GM23338 (cell line): ENCODE measurements around the gene AP2A1. TPM values are rescaled to one million over a fixed set of nuclear protein-coding genes. Genes with fewer than 3 reads are reported as not detected.

Source experiments
- ATAC-seq: fragments of 200-7000 bp; cut with Tn5 transposase; 3 replicates; pipeline ENCODE4 v1.9.1; 2020
- DNase-seq: peaks from one replicate; pipeline ENCODE4 v3.0.0-alpha.2; 2015; ENCODE audit warnings: low spot score
- H2AFZ ChIP-seq: fragments of 200-600 bp; sonication (generic); 2 replicates; pipeline ENCODE4 v1.8.0; 2016; ENCODE audit warnings: antibody characterized with exemption, mild to moderate bottlenecking, moderate library complexity
- H3F3A ChIP-seq: fragments of 200-600 bp; sonication (generic); replicated peaks from 2 replicates; pipeline ENCODE4 v1.8.0; 2017; ENCODE audit warnings: antibody characterized with exemption, mixed run types, low read depth
- H3K27ac ChIP-seq: fragments of 200-600 bp; sonication (generic); 2 replicates; pipeline ENCODE4 v1.6.1; 2016; ENCODE audit warnings: low read depth
- H3K27me3 ChIP-seq: fragments of 200-600 bp; sonication (generic); 2 replicates; pipeline ENCODE4 v1.8.0; 2016; ENCODE audit warnings: mild to moderate bottlenecking, mixed run types, moderate library complexity; ENCODE audit not compliant: insufficient read depth
- H3K36me3 ChIP-seq: fragments of 200-600 bp; sonication (generic); 2 replicates; pipeline ENCODE4 v1.8.0; 2016; ENCODE audit warnings: mild to moderate bottlenecking; ENCODE audit not compliant: insufficient read depth
- H3K4me1 ChIP-seq: fragments of 200-600 bp; sonication (generic); 2 replicates; pipeline ENCODE4 v1.8.0; 2016; ENCODE audit warnings: mild to moderate bottlenecking, moderate library complexity; ENCODE audit not compliant: insufficient read depth
- H3K4me2 ChIP-seq: fragments of 200-600 bp; sonication (generic); 2 replicates; pipeline ENCODE4 v1.7.1; 2017; ENCODE audit warnings: mixed run types
- H3K4me3 ChIP-seq: fragments of 200-600 bp; sonication (generic); 2 replicates; pipeline ENCODE4 v1.6.1; 2016; ENCODE audit warnings: mixed run types
- H3K79me2 ChIP-seq: fragments of 200-600 bp; sonication (generic); replicated peaks from 2 replicates; pipeline ENCODE4 v1.8.0; 2017; ENCODE audit warnings: mild to moderate bottlenecking; ENCODE audit not compliant: insufficient read depth
- H3K9me2 ChIP-seq: fragments of 200-600 bp; sonication (generic); 2 replicates; pipeline ENCODE4 v1.8.0; 2017; ENCODE audit not compliant: insufficient read depth
- H4K20me1 ChIP-seq: fragments of 200-600 bp; sonication (generic); replicated peaks from 2 replicates; pipeline ENCODE4 v1.8.0; 2017; ENCODE audit warnings: mild to moderate bottlenecking; ENCODE audit not compliant: insufficient read depth
- H3K27ac Mint-ChIP-seq: 2 replicates; pipeline ENCODE4 v1.8.0; 2020; ENCODE audit warnings: inconsistent platforms, mild to moderate bottlenecking, moderate library complexity, mixed read lengths
- H3K27me3 Mint-ChIP-seq: 3 replicates; pipeline ENCODE4 v1.8.0; 2022; ENCODE audit warnings: low read depth, mild to moderate bottlenecking, moderate library complexity, mixed read lengths, inconsistent platforms; ENCODE audit not compliant: insufficient read depth, poor library complexity
- H3K36me3 Mint-ChIP-seq: 3 replicates; pipeline ENCODE4 v1.8.0; 2021; ENCODE audit warnings: low read depth, mild to moderate bottlenecking, inconsistent platforms, moderate library complexity, mixed read lengths
- H3K4me1 Mint-ChIP-seq: 3 replicates; pipeline ENCODE4 v1.8.0; 2020; ENCODE audit warnings: mild to moderate bottlenecking, inconsistent platforms, mixed read lengths
- H3K4me3 Mint-ChIP-seq: 3 replicates; pipeline ENCODE4 v1.8.0; 2021; ENCODE audit warnings: moderate library complexity, mild to moderate bottlenecking, inconsistent platforms, mixed read lengths
- H3K9me3 Mint-ChIP-seq: 3 replicates; pipeline ENCODE4 v1.8.0; 2020; ENCODE audit warnings: moderate library complexity, mild to moderate bottlenecking, inconsistent platforms, mixed read lengths
- CREB1 ChIP-seq: fragments of 250-450 bp; sonication (Bioruptor Pico); IDR thresholded peaks from 2 replicates; pipeline ENCODE4 v1.5.0; 2020; ENCODE audit warnings: low read depth, mild to moderate bottlenecking, moderate library complexity
- EZH2 ChIP-seq: fragments of 200-600 bp; sonication (generic); IDR thresholded peaks from one replicate; pipeline ENCODE4 v1.8.0; 2017; ENCODE audit warnings: antibody characterized with exemption, mild to moderate bottlenecking, low read depth; ENCODE audit not compliant: unreplicated experiment
- EZH2phosphoT487 ChIP-seq: fragments of 200-600 bp; sonication (generic); IDR thresholded peaks from one replicate; pipeline ENCODE4 v1.8.1; 2018; ENCODE audit warnings: antibody characterized with exemption; ENCODE audit not compliant: unreplicated experiment
- JUNB ChIP-seq: IDR thresholded peaks from one replicate; pipeline ENCODE4 v1.6.1; 2016; ENCODE audit warnings: antibody characterized with exemption; ENCODE audit not compliant: unreplicated experiment
- NANOG ChIP-seq: IDR thresholded peaks from 2 replicates; pipeline ENCODE4 v1.6.1; 2016; ENCODE audit warnings: antibody characterized with exemption, borderline replicate concordance
- POLR2AphosphoS5 ChIP-seq: IDR thresholded peaks from 2 replicates; pipeline ENCODE4 v1.6.1; 2016; ENCODE audit warnings: antibody characterized with exemption, low read depth
- STAT1 ChIP-seq: IDR thresholded peaks from one replicate; pipeline ENCODE4 v1.6.1; 2016; ENCODE audit warnings: antibody characterized with exemption; ENCODE audit not compliant: unreplicated experiment
- ZNF114 ChIP-seq: fragments of 250-450 bp; sonication (Bioruptor Pico); IDR thresholded peaks from 2 replicates; pipeline ENCODE4 v1.5.0; 2020; ENCODE audit warnings: mild to moderate bottlenecking, moderate library complexity
- ZNF331 ChIP-seq: fragments of 250-450 bp; sonication (Bioruptor Pico); IDR thresholded peaks from 2 replicates; pipeline ENCODE4 v1.5.0; 2020; ENCODE audit warnings: low read depth, mild to moderate bottlenecking, moderate library complexity
- polyA plus RNA-seq: library from polyadenylated mRNA; unstranded; fragments of >200 nt; fragmentation: Nextera tagmentation; extraction: Ambion mirVana; gene quantifications from 2 replicates; pipeline ENCODE4 v1.2.1, GENCODE V29; 2016
- total RNA-seq: library from RNA; depleted of rRNA; stranded (reverse); fragments of >200 nt; shearing (Covaris generic); gene quantifications from 2 replicates; pipeline ENCODE4 v1.2.3, GENCODE V29; 2014
- TF ChIP-seq, protein P1 (sequence below): IDR thresholded peaks from 2 replicates; pipeline ENCODE4 v1.6.1; 2016; ENCODE audit warnings: antibody characterized with exemption
- TF ChIP-seq, protein P2 (sequence below): IDR thresholded peaks from one replicate; pipeline ENCODE4 v1.6.1; 2018; ENCODE audit warnings: antibody characterized with exemption; ENCODE audit not compliant: unreplicated experiment
- TF ChIP-seq, protein P3 (sequence below), 2 experiments: fragments of 200-600 bp in 1 of 2; sonication (generic) in 1 of 2; conservative IDR thresholded peaks; 2 replicates each; pipeline versions ENCODE4 v1.5.1 to v1.6.1; 2016 to 2017; ENCODE audit warnings: antibody characterized with exemption in 2 of 2, low read depth in 2 of 2, mild to moderate bottlenecking in 2 of 2, moderate library complexity in 1 of 2
- TF ChIP-seq, protein P4 (sequence below): fragments of 250-450 bp; sonication (Bioruptor Pico); IDR thresholded peaks from 2 replicates; pipeline ENCODE4 v1.5.0; 2020; ENCODE audit warnings: mild to moderate bottlenecking, moderate library complexity

Gene AP2A1
- total and polyA plus RNA-seq, 2 experiments from 2014 or later: 34.1 to 129 TPM

DNA sequence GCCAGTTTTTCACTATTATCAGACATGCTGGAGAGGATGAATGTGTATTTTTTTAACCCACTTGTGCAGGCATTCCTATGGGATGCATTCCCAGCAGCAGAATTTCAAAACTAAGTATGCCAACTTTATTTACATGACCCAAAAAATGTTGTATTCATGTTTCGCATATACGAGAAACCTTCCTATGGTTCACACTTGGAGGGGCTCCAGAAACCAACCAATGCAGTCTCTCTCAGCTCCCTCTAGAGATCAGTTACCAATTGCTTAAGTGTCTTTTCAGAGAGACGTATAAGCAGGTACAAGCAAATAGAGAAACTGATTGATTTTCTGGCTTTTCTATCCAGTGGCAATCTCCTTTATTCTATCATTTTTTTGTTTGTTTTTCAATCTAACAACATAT lies 78.6 kb downstream of the AP2A1 start:
- 0 out of 2 replicates have a peak, but pooled peaks cover 12% of the 10 kb centered on the region for H3K79me2 ChIP-seq
- H3K9me3 Mint-ChIP-seq: peaks cover 10% of the 10 kb centered on the region; the same call in 2 of the 3 replicates
- no peak for ATAC-seq

More for the DNA sequence above, 78.6 kb downstream of the AP2A1 start:
- Histone ChIP-seq H4K20me1 (peaks cover 20% of the 10 kb centered on the region), H3K27ac (no peak overlapping the region), H3K36me3 (no peaks in the 10 kb centered on the region), H3F3A (0 out of 2 replicates have a peak, but pooled peaks cover 7% of the 10 kb centered on the region), H3K4me1 (peaks cover 5% of the 10 kb centered on the region; the same call in 1 of the 2 replicates), H3K27me3 (no peaks in the 10 kb centered on the region), H3K9me2 (0 out of 2 replicates have a peak, but pooled peaks cover 3% of the 10 kb centered on the region), H3K4me3 (no peak overlapping the region), H3K4me2 (no peak overlapping the region), H2AFZ (no peak overlapping the region)
- Mint-ChIP-seq H3K27me3 (peaks cover 11% of the 10 kb centered on the region), H3K27ac (no peak overlapping the region), H3K36me3 (peaks cover 21% of the 10 kb centered on the region), H3K4me1 (peaks cover 13% of the 10 kb centered on the region), H3K4me3 (no peak overlapping the region)
- TF ChIP-seq, protein P1, sequence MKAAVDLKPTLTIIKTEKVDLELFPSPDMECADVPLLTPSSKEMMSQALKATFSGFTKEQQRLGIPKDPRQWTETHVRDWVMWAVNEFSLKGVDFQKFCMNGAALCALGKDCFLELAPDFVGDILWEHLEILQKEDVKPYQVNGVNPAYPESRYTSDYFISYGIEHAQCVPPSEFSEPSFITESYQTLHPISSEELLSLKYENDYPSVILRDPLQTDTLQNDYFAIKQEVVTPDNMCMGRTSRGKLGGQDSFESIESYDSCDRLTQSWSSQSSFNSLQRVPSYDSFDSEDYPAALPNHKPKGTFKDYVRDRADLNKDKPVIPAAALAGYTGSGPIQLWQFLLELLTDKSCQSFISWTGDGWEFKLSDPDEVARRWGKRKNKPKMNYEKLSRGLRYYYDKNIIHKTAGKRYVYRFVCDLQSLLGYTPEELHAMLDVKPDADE: no peak
- TF ChIP-seq, protein P2, sequence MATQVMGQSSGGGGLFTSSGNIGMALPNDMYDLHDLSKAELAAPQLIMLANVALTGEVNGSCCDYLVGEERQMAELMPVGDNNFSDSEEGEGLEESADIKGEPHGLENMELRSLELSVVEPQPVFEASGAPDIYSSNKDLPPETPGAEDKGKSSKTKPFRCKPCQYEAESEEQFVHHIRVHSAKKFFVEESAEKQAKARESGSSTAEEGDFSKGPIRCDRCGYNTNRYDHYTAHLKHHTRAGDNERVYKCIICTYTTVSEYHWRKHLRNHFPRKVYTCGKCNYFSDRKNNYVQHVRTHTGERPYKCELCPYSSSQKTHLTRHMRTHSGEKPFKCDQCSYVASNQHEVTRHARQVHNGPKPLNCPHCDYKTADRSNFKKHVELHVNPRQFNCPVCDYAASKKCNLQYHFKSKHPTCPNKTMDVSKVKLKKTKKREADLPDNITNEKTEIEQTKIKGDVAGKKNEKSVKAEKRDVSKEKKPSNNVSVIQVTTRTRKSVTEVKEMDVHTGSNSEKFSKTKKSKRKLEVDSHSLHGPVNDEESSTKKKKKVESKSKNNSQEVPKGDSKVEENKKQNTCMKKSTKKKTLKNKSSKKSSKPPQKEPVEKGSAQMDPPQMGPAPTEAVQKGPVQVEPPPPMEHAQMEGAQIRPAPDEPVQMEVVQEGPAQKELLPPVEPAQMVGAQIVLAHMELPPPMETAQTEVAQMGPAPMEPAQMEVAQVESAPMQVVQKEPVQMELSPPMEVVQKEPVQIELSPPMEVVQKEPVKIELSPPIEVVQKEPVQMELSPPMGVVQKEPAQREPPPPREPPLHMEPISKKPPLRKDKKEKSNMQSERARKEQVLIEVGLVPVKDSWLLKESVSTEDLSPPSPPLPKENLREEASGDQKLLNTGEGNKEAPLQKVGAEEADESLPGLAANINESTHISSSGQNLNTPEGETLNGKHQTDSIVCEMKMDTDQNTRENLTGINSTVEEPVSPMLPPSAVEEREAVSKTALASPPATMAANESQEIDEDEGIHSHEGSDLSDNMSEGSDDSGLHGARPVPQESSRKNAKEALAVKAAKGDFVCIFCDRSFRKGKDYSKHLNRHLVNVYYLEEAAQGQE: no peak
- no peak for TF ChIP-seq ZNF114 (CRISPR knock-in tag)
- no peak for TF ChIP-seq STAT1
- TF ChIP-seq POLR2AphosphoS5: no peak
- TF ChIP-seq EZH2phosphoT487: no peak
- TF ChIP-seq NANOG: no peak
- TF ChIP-seq, protein P3, sequence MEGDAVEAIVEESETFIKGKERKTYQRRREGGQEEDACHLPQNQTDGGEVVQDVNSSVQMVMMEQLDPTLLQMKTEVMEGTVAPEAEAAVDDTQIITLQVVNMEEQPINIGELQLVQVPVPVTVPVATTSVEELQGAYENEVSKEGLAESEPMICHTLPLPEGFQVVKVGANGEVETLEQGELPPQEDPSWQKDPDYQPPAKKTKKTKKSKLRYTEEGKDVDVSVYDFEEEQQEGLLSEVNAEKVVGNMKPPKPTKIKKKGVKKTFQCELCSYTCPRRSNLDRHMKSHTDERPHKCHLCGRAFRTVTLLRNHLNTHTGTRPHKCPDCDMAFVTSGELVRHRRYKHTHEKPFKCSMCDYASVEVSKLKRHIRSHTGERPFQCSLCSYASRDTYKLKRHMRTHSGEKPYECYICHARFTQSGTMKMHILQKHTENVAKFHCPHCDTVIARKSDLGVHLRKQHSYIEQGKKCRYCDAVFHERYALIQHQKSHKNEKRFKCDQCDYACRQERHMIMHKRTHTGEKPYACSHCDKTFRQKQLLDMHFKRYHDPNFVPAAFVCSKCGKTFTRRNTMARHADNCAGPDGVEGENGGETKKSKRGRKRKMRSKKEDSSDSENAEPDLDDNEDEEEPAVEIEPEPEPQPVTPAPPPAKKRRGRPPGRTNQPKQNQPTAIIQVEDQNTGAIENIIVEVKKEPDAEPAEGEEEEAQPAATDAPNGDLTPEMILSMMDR (conservative IDR thresholded peaks at IDR 0.05; ENCODE audit: low read depth in 2 of 2): no peak
- TF ChIP-seq ZNF331 (CRISPR knock-in tag): no peak
- TF ChIP-seq EZH2: no peak
- no peak for TF ChIP-seq CREB1 (CRISPR knock-in tag)
- no peak for TF ChIP-seq JUNB
- TF ChIP-seq, protein P4, sequence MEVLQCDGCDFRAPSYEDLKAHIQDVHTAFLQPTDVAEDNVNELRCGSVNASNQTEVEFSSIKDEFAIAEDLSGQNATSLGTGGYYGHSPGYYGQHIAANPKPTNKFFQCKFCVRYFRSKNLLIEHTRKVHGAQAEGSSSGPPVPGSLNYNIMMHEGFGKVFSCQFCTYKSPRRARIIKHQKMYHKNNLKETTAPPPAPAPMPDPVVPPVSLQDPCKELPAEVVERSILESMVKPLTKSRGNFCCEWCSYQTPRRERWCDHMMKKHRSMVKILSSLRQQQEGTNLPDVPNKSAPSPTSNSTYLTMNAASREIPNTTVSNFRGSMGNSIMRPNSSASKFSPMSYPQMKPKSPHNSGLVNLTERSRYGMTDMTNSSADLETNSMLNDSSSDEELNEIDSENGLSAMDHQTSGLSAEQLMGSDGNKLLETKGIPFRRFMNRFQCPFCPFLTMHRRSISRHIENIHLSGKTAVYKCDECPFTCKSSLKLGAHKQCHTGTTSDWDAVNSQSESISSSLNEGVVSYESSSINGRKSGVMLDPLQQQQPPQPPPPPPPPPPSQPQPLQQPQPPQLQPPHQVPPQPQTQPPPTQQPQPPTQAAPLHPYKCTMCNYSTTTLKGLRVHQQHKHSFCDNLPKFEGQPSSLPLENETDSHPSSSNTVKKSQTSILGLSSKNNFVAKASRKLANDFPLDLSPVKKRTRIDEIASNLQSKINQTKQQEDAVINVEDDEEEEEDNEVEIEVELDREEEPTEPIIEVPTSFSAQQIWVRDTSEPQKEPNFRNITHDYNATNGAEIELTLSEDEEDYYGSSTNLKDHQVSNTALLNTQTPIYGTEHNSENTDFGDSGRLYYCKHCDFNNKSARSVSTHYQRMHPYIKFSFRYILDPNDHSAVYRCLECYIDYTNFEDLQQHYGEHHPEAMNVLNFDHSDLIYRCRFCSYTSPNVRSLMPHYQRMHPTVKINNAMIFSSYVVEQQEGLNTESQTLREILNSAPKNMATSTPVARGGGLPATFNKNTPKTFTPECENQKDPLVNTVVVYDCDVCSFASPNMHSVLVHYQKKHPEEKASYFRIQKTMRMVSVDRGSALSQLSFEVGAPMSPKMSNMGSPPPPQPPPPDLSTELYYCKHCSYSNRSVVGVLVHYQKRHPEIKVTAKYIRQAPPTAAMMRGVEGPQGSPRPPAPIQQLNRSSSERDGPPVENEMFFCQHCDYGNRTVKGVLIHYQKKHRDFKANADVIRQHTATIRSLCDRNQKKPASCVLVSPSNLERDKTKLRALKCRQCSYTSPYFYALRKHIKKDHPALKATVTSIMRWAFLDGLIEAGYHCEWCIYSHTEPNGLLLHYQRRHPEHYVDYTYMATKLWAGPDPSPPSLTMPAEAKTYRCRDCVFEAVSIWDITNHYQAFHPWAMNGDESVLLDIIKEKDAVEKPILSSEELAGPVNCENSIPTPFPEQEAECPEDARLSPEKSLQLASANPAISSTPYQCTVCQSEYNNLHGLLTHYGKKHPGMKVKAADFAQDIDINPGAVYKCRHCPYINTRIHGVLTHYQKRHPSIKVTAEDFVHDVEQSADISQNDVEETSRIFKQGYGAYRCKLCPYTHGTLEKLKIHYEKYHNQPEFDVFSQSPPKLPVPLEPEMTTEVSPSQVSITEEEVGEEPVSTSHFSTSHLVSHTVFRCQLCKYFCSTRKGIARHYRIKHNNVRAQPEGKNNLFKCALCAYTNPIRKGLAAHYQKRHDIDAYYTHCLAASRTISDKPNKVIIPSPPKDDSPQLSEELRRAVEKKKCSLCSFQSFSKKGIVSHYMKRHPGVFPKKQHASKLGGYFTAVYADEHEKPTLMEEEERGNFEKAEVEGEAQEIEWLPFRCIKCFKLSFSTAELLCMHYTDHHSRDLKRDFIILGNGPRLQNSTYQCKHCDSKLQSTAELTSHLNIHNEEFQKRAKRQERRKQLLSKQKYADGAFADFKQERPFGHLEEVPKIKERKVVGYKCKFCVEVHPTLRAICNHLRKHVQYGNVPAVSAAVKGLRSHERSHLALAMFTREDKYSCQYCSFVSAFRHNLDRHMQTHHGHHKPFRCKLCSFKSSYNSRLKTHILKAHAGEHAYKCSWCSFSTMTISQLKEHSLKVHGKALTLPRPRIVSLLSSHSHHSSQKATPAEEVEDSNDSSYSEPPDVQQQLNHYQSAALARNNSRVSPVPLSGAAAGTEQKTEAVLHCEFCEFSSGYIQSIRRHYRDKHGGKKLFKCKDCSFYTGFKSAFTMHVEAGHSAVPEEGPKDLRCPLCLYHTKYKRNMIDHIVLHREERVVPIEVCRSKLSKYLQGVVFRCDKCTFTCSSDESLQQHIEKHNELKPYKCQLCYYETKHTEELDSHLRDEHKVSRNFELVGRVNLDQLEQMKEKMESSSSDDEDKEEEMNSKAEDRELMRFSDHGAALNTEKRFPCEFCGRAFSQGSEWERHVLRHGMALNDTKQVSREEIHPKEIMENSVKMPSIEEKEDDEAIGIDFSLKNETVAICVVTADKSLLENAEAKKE (CRISPR knock-in tag): no peak
- no peak for DNase-seq
